NCI-H146 treated with DMSO at 0.1 percent for 48 hours (cell line): ENCODE data around the gene EVPL.
"Not testable (repeated sequence)": the region's sequence is repeated elsewhere in the genome, so short reads cannot be mapped to it uniquely, and the experiment has no call there.

ENCODE experiments used
- DNase-seq: peaks from one replicate; lab custom pipeline; 2025; ENCODE audit not compliant: unreplicated experiment; lab: John Stamatoyannopoulos, UW

The EVPL gene

DNA sequence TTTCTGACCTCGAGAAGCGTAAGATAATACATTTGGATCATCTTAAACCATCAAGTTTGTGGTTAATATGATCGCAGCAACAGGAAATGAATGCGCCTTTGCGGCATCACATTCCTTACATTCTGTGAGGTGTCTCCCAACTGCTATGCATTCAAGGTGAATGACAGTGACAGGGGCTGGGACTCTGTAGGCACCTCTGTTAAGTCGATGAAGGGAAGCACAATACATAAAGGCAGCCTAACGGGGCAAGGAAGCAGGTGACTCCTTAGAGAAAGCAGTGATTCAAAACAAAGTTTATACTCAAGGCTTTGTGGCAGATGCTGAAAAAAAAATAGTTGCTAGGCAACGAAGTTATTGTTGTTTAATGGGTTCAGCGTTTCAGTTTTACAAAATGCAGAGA lies 21.6 kb upstream of the EVPL start:
- no peak for DNase-seq

DNA sequence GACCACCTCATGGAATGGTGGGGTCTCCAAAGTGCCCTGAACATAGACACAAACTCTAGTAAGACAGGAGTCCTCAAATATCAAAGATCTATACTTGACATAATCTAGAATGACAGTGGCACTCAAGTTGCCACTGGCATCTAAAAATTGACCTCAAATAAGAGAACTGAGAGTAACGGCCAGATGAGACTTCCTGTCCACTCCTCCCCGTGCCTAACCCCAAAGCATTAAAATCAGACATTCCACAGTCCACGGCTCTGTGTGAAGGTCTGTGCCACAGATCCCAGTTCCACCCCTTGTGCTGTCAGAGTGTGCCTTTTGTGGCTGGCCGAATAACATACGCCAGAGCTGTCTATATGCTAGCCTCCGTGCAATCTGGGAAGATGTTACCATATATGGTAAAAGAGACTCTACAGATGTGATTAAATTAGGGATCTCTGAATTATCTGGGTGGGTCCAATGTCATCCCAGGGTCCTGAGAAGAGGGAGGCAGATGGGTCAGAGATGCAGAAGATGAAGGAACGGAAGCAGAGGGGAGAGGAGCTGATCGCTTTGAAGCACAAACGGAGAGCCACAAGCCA lies 21.0 kb upstream of the EVPL start:
- no peak for DNase-seq

DNA sequence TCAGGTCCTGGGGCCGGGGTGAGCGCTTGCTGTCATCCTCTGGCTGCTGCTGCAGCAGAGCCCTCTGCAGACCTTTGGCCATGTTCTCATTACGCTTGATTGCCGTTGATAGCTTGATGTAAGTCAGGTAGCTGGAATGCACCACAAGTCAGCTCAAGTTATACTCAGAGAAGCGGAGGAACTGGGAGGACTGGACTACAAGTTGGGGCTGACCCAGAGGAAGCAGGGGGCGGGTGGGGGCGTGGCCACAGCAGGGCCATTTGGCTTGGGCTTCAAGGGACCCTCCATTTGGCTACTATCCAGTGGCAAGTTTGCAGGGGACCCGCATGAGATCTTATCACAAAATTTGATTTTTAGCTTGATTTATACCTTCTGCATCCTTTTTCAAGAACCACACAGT lies 19.0 kb upstream of the EVPL start:
- DNase-seq = no peak

DNA sequence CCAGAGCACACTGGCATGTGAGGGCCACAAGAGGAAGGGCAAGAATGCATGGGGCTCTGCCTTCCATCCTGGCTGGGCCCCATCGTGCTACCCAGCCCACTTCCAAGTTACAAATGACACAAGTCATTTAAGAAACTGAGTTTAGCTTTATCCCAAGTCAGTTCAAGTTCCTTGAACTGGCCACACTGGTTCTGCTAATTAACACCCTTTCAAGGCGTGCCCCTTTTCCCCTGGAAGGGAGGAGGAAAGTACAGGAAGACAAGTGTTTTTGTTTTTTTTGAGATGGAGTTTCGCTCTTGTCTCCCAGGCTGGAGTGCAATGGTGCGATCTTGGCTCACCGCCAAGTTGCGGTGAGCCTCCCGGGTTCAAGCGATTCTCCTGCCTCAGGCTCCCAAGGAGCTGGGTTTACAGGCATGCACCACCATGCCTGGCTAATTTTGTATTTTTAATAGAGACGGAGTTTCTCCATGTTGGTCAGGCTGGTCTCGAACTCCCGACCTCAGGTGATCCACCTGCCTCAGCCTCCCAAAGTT lies 17.4 kb upstream of the EVPL start:
- not testable (repeated sequence) for DNase-seq

DNA sequence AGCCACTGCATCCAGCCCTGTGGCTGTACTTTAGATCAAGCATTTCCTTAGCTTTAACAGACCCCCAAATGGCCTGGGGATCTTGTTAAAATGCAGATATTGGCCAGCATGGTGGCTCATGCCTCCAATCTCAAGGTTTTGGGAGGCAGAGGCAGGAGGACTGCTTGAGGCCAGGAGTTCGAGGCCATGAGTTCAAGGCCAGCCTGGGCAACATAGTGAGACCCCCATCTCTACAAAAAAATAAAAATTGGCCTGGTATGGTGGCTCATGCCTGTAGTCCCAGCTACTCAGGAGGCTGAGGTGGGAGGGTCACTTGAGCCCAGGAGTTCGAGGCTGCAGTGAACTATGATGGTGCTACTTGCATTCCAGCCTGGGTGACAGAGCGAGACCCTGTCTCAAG lies 15.8 kb upstream of the EVPL start:
- DNase-seq = not testable (repeated sequence)

DNA sequence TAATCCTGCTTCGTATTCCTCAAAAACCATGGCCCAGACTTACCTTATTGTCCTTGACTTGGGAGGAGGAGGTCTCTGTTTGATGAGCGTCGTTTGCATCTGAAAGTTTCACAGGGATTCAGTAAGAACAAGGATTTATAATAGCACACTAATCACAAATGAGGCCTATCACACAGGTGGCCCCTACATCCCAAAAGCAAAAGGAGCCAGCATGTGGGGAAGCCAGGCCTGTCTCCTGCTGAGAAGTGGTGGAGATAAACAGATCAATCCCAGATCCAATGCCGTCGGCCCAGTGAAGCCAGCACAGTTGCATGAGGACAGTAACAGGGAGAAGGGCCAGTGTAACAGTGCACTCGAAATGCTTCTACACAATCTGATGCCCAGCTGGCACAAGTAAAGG lies 13.3 kb upstream of the EVPL start:
- no peak for DNase-seq

DNA sequence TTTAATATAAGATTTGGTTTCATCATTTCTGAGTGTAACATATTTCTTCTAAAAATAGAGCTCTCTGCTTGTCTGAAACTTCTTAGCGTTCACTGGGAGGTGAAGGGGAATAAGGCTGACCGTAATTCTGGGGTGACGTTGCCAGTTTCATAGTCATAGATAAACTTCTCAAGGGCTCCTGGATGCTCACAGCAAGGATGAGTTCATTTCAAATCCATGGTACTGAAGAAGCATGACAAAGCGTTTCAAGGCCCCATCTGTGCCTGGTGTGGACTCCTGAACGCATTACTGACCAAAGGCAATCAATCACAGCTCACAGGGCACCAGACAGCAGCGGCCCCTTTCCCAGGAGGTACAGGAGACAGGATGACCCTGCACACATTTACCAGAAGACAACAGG lies 12.0 kb upstream of the EVPL start:
- no peak for DNase-seq

DNA sequence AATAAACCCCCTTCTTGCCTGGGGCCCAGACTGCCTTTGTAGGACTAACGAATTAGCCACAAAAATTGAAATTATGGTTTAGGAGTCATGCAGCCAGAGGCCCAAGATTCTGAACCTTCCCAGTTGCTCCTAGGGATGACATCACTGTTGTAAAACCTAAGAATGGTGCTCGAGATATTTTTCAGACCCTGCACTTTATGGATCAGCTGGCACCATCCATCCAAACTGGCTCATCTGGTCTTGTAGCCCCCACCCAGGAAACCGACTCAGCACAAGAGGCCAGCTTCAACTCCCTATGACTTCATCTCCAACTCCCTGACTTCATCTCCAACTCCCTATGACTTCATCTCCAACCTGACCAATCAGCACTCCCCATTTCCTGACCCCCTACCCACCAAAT lies 10.9 kb upstream of the EVPL start:
- DNase-seq = no peak

DNA sequence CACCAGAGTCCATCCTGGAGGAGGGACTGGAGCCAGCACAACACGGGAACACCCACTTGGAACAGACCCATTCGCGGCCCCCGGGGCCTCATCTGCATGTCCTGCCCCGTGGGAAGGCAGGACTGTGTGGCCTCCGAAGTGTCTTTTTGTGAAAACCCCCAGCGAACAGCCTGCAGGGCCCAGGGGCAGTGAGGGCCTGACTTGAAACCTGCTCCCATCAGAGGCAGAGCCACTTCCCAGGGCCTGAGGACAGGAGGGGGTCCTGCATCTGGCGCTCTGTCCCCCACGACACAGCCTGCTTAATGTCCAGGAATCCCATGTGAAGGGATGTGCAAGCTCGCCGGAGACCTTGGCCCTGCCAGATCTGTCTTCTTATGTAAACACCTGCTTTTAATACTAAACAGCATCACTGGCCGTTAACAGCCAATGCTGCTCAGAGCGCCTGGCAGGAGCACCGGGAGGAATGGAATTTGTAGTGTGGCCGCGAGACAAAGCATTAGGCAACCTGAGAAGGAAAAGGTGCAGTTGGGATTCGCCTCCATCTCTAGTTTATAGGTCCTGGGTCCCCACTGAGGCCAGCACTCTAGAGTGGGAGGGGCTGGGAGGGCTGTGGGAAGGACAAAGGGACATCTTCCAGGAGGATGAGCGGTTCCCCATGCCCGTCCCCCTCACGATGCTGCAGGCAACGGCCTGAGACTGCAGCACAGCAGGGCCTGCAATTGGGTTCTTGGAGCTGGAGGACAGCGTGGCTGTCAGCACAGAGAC lies 9.6 kb upstream of the EVPL start:
- no peak for DNase-seq

DNA sequence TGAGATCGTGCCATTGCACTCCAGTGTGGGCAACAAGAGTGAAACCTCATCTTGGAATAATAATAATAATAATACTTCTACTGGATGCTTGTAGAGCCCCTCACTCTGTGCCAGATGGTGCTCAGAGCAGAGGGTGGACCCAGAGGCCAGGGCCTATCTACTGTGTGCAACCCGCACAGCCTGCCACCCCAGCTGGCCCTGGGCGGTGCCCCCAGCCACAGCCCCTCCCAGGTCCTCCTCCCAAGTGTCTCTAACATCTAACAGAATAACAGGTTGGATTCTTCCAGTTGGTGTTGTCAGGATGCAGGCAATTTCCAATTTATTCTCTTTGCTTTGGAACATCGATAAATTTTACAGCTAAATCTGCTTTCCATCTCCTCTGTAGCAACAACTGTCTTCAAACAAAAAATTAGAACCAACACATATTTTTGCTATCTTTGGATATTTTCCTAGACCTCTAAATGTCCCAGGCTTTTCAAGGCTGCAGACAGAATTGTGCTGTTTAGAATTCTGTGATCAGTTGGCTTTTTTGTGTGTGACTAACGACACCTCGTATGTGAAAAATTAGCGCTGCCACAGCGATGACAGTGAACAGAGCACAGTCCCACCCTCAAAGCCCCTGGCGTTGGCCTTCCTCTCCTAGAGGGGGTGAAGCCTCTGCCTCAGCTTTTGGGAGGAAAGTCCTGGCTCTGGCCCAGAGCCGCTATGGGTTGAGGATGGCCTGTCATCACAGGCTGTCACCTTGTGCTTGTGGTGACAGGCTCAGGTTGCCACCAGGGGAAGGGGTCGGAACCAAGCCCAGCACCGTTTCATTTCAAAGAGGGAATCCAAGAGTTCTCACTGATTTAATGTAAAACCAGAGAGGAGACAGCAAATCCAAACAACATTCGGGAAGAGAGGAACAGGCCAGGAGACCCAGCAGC lies 7.6 kb upstream of the EVPL start:
- no peak for DNase-seq

DNA sequence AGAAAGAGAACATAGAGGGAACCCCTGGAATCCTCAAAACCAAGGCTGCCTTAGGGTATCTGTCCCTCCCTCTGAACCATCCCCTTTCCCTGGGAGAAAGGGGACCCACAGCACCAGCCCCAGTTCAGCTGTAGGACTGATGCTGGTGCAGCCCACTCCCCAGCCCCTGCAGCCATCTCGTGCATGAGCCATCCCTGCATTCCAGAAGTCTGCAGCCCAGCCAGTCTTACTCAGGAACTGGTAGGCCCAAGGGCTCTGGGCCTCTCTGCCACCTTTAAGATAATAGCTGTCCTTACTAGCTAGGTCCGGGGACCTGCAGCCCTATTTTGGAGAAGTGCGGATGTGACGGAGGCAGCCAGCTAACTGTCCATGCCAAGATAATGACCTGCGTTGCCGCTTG lies 6.0 kb upstream of the EVPL start:
- no peak for DNase-seq

DNA sequence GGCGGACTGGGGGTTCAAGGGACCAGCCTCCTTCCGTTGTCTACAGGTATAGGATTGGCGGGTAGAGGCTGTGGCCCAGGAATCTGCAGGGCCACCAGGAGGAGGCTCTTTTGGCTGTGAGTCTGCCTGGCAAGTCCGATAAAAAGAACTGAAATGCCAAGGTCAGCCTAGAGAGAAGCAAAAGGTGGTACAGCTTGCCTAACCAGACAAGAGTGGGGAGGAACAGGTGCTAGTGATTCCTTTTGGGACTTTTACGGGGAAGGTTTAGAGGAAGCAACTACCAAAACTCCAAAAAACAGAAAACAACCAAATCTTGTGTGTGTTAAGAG lies 5.6 kb upstream of the EVPL start:
- DNase-seq = no peak

DNA sequence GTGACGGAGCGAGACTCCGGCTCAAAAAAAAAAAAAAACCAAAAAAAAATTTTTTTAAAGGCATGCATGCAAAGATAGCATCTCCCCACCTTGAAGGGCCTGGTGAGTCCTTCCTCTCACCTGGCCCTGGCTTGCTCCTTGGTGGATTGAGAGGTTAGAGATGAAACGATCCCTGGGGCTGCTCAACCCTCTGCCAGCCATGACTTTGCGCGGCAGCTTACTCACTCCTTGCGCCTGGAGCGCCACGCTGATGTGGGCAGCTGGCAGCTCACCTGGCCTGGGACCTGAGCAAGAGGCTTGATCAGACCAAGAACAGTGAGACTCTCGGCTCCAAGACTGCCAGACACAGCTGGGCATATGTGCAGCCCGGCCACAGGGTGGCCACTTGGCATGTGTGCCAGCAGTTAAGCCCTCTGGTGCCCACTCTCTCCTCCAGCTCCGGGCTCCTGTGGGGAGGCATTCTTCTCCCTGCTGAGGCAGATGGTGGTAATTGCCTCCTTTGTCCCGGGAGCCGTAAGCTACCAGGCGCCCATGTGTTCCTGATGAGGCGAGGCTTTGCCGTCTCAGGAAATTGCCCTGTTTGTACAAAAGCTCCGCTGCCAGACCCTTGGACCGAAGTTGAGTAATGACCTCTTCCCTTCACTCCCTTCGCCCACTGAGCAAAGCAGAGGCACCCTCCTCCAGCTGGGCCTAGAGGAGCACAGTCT lies 5.1 kb upstream of the EVPL start:
- peak; percentile 44 for DNase-seq

DNA sequence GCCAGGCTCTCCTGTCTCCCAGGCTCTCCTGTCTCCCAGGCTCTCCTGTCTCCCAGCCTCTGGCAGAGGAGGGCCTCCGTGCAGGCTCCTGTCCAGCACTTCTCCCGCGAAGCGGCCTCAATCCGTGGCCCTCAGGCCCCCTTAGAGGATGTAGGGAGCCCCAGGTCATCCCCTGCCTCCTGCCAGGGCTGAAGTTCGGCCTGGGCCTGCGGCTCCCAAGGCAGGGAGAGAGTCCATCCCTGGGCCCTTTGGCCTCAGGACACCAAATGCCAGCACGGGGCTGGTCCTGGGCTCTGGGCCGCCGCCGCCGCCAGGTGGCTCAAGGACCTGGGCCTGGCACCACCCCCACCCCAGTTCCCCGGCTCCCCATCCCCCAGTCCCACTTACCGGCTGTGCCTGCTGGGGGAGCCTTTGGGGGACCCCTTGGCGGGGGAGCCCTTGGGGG lies 370 bp downstream of the EVPL start:
- no peak for DNase-seq

DNA sequence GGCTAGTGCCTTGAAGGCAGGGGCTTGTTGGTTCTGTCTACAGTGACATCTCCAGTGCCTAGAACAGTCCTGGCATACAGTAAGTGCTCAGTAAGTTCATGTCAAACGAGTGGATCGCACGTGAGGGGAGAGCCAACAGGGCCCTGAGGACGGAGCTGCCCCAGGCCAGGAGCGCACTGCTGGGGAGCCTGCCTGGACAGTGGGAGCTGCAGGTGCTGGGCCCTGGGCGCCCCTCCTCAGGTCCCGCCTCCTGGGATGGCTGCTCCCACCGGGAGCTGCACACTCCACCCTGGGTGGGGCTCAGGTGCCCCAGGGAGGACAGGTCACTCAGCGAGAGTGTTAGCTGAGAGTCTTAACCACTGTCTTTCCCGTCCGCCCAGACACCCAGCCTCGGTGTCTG lies 1.8 kb downstream of the EVPL start:
- DNase-seq = no peak

DNA sequence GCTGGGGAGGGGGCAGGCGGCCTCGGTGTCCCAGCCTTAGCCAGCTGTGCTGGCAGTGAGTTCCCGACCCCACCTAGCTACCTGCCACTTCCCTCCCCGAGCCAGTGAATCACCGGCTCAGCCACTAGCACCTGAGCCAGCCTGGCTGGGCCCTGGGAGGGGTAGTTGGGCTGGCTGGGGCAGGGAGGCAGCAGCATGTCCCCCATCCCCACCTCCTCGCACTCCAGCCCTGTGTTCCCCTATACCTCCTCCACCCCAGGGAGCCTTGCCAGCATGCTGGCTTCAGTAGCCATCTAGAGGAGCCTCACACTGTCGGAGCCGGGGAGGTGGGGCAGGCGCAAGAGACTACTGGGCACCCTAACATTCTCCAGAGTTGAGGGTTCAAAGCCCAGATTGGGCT lies 2.8 kb downstream of the EVPL start:
- no peak for DNase-seq

DNA sequence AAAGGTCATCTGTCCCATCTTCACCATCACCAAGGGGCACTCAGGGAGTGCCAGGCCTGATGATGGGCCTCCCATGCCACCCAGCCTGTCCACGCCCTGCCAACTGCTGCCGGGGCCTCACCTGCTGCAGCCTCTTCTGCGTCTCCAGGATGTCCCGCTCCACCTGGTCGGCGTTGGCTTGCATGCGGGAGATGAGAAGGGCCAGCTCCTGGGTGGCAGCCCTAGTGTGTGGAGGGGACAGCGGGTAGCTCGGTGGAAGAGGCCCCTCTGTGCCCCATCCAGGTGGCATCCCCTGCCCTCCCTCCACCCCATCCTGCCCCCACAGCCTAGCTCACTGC lies 3.2 kb downstream of the EVPL start:
- no peak for DNase-seq

DNA sequence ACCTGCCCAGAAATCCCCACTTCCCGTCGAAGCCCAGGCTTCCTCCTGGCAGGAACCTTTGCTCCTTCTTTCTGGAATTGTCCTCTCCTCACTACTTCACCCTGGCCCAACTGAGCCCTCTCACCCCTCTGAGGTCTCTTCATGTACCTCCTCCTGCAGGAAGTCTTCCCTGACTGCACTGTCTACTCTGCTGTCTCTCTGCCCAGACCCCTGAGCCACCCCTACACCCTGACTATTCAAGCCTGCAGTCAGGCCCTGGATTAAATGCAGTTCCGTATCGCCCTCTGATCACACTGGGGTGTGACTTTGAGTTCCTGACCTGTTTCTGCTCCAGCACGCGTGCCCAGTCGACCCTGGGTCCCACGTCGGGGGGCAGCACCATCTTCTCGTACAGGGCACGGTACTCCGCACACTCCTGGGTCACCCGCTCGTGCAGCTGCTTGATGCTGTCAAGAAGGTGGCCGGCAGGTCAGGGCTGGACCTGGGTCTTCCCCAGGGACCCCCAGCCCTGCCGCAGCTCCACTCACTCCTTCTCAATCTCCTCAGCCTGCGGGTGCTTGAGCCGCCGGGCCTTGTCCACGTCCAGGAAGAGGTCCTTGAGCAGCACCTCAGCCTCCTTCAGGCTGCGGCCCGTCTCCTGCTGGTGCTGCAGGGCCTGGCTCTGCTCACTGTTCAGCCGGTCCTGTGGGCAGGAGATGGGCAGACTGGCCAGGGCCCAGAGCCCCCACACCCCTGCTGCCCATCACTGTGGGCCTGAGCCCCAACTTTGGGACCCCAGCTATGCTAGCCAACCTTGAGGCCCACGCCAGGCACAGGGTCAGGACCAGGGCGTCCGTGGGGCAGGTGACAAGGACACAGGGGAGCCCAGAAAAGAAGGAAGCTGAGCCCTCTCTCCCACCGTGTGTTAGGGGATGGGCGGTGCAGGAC lies 3.9 kb downstream of the EVPL start:
- DNase-seq = no peak

DNA sequence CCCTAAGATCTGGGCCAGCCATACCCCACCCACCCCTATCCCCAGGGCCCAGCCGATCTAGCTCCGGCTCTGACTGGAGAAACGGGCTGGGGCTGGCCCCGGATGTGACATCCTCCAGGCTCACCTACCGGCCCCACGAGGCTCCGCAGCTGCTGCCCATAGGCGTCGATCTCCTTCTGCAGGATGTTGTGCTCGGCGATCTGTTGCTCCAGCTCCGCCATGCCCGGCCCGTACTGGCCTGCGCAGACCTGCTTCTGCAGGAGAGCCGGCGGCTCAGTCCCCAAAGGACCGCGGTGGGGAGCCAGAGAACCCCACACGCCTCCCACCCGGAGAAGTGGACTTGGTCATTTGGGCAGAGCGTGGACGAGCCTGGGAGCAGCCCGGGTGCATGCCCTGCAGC lies 4.8 kb downstream of the EVPL start:
- DNase-seq = no peak

DNA sequence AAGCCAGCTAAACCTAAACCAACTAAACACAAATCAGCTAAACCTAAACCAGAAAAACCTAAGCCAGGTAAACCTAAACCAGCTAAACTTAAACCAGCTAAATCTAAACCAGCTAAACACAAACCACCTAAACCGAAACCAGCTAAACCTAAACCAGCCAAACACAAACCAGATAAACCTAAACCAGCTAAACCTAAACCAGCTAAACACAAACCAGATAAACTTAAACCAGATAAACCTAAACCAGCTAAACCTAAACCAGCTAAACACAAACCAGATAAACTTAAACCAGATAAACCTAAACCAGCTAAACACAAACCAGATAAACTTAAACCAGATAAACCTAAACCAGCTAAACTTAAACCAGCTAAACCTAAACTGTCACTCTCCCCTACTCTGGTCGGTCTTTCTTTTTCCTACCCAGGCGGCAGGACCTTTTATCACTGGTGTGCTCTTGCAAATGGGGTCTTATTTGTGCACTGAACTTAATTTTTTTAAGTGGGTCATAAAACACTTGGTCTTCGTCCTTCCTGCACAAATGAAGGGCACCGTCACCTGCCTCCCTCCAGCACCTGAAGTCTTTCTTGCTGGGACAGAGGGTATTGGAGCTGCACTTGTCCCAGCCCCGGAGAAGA lies 7.2 kb downstream of the EVPL start:
- DNase-seq = no peak
